ENCODE results near the gene AADAC.
"Not testable (repeated sequence)": the region's sequence is repeated elsewhere in the genome, so short reads cannot be mapped to it uniquely, and the experiment has no call there.

Gene AADAC, protein sequence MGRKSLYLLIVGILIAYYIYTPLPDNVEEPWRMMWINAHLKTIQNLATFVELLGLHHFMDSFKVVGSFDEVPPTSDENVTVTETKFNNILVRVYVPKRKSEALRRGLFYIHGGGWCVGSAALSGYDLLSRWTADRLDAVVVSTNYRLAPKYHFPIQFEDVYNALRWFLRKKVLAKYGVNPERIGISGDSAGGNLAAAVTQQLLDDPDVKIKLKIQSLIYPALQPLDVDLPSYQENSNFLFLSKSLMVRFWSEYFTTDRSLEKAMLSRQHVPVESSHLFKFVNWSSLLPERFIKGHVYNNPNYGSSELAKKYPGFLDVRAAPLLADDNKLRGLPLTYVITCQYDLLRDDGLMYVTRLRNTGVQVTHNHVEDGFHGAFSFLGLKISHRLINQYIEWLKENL

DNA sequence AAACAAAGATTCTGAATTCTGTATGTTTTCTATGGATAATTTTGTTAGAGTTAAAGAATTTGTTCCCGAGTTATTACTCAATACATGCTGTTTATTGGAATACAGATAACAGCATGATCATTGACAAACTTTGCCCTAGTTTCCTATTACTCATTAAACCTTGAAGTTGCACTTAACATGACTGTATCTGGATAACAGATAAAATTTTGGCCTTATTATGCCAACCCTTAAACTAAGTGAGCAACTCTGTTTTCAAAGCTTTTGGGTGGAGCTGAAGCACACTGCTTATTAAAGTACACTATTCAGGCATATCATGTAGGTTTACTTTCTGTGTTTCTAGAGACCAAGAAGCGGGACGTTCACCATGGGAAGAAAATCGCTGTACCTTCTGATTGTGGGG, at the start of gene AADAC:
AADAC (plus strand) TSS at position 318 of the 400 bp plus-strand sequence; CDS start at position 365, 47 bp downstream.
- no peak for DNase-seq (ENCODE audit: low spot score)

DNA sequence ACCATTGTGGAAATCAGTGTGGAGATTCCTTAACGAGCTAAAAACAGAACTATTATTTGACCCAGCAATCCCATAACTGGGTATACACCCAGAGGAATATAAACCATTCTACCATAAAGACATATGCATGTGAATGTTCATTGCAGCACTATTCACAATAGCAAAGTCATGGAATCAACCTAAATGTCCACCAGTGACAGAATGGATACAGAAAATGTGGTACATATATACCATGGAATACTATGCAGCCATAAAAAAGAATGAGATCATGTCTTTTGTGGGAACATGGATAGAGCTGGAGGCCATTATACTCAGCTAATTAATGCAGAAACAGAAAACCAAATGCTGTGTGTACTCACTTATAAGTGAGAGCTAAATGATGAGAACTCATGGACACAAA, 49.2 kb upstream of the AADAC start:
- not testable (repeated sequence) for DNase-seq (ENCODE audit: low spot score)

DNA sequence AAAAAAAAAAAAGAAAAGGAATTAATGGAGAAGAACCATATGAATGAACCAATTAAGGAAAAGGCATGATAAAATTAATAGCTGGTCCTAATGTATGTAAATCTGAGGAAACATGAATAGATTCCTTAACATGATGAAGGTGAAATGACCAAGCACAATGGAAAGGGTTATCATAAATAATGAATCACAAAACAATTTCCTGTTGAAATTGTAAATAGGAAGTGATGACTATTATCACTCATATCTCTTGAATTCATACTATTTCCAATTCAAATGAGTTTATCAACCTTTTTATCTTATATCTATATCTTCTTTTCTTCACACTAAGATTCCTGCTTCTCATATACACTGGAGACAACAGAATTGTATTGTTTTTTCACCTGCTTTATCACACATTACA, 48.2 kb upstream of the AADAC start:
- DNase-seq (ENCODE audit: low spot score) = no peak

DNA sequence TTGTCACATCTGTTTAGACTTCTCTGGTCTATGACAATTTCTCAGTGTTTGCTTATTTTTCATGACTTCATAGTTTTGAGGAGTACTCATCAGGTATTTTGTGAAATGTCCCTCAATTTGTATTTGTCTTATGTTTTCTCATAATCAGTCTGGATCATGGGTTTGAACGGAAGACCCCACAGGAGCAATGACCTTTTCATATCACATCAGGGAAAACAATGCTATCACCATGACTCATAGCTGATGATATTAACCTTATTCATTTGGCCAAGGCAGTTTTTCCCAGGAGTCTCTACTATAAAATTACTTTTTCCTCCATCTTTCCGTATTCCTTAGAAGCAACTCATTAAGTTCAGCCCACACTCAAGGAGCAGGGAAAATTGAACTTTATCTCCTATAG, 47.5 kb upstream of the AADAC start:
- no peak for DNase-seq (ENCODE audit: low spot score)

DNA sequence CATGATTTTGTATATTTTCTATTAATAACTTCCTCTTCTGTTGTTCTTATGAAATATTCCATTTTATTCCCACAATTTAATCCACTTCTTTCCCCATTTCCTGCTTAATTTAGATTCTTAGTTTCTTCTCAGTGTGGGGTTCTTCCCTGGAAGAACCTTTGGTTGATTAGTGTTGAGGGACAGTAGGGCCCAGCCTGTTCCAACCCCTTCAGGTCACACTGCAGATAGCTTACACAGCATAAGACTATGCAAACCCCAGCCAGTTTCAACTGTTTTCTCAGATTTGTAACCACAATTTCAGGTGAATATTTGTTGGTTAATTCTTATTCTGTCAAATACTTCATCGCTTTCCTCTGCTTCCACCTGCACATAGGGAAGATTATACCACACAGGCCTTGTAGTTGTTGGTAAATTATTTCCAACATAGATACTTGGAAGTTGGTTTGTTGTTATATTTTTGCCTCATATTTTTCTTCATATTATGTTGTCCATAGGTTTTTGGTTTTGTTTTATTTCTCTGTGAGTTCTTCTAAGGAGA, 45.5 kb upstream of the AADAC start:
- DNase-seq (ENCODE audit: low spot score) = no peak

DNA sequence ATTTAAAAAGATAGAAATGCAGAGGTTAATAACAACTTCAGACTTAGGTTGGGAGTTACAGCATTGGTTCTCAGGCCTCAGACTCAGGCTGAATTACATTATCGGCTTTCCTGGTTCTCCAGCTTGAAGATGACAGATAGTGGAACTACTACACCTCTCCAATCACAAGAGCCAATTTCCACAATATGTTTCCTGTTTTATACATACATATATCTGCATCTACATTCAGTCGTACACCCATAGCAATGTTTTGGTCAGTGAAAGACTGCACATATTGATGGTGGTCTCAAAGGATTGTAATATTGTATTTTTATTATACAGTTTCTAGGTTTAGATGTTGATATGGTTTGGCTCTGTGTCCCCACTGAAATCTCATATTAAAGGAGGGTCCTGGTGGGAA, 44.7 kb upstream of the AADAC start:
- DNase-seq (ENCODE audit: low spot score) = no peak

DNA sequence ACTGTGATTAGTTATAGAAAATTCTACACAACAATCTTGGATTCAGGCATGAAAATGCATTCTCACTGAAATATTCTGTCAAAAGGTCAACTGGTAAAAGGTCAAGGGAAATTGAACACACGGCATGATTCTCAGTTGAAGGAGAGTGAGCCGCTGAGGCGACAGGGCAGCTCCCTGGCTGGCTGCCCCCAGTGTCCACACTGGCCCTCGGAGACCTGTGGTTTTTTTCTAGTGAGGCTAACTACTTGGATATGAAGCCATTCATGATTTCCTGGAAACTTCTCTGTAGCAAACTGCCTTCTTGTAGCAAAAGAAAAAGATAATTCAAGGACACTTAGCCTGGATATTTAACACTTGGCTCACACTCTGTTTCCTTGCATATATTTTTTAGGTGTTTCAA, 43.0 kb upstream of the AADAC start:
- peak; percentile 81 for DNase-seq (ENCODE audit: low spot score)

DNA sequence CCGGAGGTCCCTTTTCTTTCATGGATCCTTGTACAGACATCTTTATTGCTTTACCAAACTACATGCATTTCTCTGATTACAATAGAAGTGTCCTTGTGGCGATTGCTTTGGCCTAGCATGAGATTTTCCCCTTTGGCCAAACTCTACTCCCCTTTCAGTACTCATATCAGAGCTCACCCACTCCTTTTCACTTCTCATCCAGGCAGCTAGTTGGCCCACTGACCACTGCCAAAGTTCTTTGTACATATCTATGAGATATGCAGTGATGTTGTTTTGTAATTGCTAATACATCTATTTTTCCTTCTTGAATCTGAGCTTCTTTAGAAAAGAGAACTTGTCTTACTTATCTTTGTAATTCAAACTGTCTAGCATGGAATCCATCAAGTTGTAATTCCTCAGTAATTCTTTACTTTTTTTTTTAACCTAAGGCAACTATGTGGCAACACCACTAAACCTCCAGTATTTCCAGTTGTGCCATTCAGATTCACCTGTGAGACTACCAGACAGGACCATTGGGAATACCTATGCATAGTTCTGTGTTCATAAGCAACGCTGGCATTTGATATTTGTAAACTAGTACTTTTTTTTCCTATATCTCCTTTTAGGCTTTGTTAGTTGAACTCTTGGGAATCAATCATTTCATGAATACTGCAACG, 41.0 kb upstream of the AADAC start:
- DNase-seq (ENCODE audit: low spot score) = no peak

DNA sequence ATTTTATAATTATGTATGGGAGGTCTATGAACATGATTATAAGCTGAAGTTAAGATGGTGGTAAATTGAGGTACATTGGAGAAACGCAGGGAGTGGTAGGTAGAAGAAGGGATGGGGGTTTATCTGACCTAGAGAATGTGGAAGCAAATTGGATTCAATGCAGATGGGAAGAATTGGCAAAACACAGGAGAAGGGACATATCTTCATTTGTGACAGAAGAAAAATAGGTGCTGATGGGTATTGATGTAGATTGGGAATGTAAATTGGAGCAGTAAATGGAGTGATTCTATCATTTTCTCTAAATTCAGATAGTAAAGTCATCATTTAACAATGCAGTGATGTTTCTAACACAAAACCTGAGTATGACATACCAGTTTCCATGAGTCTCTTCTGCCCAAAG, 39.7 kb upstream of the AADAC start:
- DNase-seq (ENCODE audit: low spot score) = no peak

DNA sequence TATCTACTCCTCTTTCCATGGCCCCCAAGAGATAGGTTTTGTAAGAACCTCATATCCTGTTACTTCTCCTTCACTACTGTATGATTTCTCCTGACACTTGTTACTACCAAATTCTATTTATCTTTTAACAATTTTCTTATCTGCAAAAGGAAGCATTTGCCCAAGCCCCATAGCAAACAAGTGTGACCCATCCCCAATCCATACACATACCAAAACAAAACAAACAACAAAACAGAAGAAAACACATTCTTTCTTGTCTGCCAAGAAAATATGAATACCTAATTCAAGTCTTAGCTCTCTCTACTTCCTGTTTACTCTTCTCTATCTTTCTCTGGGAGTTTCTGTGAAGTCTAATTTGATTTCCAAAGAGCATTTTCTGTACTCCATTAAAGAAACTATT, 39.0 kb upstream of the AADAC start:
- DNase-seq (ENCODE audit: low spot score) = no peak

DNA sequence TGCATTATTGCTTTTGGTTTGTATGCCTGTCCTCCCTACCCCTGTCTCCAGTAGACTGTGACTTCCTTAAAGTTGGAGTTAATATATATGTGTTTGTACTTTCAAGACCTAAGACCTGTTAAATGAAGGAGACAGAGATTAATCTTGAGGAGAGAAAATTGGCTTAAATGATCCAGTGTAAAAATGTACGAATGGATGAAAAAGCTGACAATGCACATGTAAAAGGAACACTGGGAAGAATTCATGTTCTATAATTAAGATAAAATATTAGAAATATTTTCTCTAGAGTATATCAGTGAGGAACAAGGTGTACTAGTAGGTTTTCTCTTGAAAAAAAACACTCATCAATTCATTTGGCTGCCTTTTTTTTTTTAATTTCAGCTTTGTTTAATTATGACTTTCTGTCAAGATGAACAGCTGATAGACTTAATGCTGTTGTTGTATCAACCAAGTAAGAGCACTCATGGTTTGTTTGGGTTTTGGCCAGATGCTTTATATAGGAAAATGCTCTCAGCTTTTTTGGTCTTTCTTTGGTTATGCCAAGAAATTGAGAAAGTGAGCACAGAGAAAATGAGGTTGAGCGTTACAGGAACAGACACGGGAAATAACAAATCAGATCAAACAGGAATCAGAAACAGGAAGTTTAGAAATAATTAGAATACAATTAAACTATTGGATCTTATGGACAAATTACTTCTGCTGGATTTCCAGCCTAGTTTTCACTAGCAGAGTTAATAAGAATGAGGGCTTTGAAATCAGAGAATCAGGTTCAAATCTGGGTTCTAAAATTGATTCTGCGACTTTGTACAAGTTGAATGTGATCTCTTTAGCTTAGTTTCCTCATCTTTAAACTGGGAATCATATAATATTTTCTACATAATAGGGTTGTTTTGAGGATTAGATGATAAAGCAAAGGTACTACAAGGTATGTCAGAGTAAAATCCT, 38.3 kb upstream of the AADAC start:
- DNase-seq (ENCODE audit: low spot score) = no peak

DNA sequence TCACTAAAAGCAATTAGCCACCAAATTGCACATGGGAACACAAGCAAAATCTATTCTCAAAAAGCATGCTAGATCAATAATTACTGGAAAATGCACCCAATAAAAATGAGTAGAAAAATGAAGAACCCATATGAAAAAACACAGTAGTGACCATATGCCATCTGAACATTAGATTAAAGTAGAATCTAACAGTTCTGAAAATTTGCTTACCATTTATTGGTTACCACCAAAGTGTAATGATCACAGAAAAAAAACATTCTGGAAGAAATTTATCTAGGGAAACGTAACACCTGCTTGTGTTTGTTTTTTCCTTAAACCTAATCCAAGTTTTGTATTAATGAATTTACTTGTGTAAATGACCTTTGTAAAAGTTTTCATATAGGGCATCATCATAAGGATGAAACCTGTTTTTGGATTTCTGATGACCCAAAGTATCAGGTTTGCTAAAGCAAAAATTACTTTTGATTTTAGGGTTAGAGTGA, 37.6 kb upstream of the AADAC start:
- DNase-seq (ENCODE audit: low spot score) = no peak

DNA sequence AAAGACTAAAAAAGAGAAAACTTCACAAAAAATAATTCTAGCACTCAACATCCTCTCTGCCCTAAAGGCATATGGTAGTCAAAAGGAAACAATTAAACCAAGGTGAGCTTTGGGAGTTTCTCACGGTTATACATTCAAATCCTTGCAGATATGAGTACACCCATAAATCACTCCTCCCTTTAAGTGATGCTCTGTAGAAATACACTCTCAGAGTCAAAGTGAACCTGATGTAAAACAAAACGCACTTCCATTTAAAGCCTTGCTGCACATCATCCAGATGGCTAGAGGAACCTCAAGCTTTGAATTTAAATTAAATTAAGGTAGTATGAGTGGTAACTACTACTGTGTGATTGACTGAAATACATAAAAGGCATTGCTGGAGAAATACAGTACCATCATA, 36.0 kb upstream of the AADAC start:
- DNase-seq (ENCODE audit: low spot score) = no peak

DNA sequence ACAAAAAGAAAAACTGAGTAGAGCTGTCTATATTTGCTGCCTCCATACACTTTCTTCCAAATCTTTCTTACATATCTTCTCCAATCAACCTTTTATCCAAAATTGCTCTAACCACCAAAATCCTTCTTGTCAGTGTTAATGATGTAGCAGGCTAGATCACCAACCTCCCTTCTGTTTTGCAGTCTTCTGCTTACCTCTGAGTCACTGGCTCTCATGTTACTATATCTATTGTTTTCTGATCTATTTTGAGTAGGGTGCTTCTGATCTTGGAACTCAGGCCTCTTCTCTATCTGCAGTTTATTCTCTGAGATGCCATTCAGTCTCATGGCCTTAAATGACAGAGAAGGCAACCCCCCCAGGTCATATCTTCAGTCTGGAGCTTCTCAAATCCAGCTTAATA, 26.3 kb upstream of the AADAC start:
- DNase-seq (ENCODE audit: low spot score) = no peak

DNA sequence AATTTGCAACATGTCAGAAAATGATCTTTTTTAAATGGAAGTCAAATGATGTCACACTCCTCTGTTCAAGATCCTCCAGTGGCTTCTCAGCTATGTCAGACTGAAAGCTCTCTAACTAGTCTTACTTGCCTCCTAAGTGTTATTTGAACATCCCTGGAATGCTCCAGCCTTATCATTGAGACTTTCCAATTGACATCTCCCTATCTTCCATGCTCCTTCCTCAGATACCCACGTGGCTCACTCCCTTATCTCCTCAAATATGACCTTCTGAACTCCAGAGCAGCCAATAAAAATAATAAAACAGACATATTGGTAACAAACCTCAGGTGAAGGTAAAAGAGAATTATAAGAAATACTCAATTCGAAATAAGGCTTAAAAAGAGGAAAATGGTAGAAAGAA, 25.5 kb upstream of the AADAC start:
- no peak for DNase-seq (ENCODE audit: low spot score)

DNA sequence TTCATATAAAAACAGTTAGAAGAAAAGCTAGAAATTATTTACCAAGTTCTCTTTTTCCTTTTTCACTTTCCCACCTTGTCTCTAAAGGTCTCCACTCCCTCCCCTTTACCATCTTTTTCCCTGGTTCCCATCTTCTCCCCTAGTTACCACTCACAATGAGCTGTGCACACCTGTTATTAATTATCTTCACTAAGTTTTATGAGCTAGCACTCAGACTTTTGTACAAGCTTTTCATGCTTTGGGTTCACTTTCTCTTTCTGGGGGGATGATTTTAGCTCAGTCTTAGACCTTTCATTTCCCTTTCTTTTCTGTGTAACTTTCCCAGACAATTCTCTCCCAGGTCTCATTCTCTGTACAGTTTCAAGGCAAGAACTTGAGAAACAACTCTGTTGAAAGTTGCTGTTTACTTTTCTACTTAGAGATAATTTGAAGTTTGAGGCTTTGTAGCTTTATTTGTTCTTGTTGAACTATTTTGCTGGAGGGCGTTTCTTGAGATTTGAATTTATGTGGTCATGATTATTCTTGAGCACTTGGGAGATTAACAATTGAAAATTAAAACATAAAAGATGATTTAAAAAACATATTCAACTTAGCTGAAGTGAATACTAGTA, 24.0 kb upstream of the AADAC start:
- DNase-seq (ENCODE audit: low spot score) = no peak

DNA sequence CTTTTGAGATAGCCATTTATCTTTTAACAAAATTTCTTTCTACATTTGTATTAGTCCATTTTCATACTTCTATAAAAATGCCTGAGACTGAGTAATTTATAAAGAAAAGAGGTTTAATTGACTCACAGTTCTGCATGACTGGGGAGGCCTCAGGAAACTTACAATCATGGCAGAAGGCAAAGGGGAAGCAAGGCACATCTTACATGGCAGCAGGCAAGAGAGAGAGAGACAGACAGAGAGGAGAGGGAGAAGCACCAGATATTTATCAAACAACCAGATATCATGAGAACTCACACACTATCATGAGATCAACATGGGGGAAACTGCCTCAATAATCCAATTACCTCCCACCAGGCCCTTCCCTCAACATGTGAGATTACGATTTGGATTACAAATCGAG, 23.2 kb upstream of the AADAC start:
- DNase-seq (ENCODE audit: low spot score) = not testable (repeated sequence)

DNA sequence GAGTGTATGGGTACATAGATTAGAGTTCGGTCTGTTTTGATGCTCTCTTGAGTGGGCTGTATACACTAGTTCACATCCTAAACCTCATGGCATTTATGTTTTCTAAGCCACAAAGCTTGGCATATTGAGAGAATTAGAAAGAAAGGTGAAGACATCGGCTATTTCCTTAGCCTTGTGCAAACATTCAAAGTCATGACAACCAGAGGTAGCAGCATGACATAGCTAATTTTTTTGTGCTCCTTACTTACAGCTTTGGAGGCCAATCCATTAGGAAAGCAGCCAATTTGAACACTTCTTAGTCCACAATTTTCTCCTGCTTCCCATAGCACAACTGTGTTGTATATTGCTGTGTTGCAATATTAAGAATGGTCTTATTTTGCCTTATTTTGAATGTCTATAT, 21.5 kb upstream of the AADAC start:
- no peak for DNase-seq (ENCODE audit: low spot score)

DNA sequence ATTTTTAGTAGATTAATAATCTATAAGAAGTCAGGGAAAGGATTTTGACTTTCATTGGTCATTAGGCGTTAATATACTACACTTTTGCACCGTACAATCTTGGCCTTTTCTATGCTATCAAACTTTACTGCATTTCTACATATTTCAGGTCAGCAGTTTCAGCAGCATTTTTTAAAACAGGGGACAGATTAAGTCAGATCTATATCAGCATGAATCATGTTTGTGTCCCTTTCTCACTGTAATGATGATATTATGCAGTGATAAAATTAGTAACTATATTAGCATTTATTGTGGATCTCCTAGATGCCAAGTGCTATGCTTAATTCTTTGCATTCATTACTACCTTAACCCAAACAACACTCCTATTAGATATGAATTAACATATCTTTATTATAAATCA, 20.3 kb upstream of the AADAC start:
- DNase-seq (ENCODE audit: low spot score) = no peak

DNA sequence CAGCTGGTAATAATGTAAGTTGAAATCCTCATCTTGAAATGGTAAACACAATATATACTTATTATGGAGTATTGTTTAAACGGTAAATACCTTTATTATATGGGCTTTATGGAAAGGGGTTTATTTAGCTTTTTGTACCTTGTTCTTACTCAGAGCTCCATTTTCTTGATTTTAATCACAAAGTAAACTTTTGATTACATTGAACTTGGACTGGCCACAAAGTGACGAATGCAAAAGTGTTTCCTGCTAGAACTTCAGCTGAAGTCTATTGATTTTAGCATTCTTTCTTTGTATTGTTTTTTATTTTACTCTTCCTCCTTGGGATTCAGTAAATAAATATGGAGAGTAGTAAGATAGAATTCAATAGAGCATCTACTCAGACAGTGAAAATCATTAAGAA, 19.8 kb upstream of the AADAC start:
- DNase-seq (ENCODE audit: low spot score) = no peak

DNA sequence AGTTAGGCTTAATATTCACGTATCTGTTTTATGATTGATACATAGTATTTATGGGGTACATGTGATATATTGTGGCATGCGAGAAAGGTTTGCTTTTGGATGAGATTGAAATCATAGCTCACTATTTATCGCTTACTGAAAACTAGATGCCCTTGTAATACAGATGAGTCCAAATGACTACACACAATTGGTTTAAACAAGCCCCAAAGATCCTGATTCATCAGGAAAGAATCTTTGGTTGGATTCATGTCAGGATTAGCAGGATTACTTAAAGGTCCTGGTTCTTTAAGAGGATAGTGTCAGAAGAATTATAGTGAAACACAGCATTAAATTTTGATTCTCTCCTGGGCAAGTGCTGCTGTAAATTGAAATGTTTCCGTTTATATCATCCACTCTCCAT, 18.6 kb upstream of the AADAC start:
- DNase-seq (ENCODE audit: low spot score) = peak; percentile 56
